GM19099 (cell line): ENCODE measurements around the gene ERICH4.

ENCODE experiments used
- POLR2A ChIP-seq: IDR thresholded peaks from 3 replicates; pipeline ENCODE4 v1.6.1; 2011; ENCODE audit warnings: low read depth; ENCODE audit not compliant: insufficient read length; ENCODE audit errors: extremely low read depth

ERICH4 gene

DNA sequence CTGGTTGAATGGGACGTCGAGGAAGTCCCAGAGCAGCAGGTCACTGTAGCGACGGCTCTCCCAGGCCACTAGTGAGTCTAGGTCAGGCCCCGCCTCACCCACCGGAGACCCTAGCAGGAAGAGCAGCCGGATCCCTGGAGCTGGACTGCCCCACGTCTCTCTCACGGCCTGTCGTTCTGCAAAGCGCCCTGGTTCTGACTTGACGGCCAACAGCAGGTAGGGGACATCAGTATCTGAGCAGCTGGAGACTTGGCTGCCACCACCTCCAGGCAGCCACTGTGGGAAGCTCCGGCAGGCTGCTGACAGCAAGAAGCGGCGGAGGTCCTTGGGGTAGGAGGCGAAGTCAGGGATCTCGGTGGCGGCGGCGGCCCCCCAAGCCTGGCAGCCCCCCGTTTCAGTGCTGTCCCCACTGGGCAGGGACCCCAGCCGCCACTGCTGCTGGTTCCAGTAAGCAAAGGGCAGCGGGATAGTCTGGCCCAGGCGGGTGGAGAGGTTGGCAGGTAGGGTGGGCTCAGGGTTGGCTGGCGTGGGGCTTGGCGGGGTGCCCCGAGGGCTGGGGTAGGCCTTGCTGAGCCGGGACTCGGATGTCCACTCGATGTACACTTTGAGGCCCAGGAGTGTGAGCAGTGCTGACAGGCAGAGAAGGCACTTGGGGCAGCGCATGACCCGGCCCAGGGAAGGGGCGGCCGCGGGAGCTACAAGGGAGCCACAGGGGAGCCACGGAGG, 16.7 kb upstream of the ERICH4 start:
- TF ChIP-seq POLR2A = no peak

DNA sequence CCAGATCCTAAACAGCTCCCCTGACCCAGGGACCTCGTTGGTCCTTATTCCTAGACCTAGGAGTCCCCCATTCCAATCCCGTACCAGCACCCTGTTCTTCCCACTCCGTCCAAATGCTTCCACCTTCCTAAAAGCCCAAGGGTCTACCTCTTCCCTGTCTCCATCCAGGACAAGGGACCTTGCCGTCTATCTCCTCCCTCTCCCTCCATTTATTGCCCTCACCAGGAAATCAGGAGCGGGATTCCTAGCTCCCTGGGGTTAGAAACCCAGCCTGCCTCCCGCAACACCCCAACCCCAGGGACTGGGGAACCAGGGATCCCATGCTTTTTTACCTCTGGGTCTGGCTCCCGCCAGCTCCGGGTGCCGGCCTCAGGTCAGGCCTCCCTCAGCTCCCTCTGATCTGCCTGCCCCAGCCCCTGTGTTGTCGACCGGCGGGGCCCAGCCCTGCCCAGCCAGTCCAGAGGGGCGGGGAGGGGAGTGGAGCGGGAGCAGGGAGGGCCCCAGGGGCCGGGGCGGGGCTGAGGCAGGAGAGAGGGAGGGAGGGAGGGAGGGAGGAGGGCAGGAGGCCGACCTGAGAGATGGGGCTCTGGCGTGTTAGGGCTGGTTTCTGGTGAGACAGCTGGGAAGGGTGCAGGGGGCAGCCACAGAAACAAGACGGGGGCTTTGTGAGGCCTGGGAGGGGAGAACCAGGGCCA, 15.9 kb upstream of the ERICH4 start, which contains the start of gene B3GNT8:
Gene B3GNT8, minus strand, starts transcription at position 423 of the 695 bp plus-strand sequence. CDS start 596 bp downstream, outside the sequence.
- TF ChIP-seq POLR2A = no peak

DNA sequence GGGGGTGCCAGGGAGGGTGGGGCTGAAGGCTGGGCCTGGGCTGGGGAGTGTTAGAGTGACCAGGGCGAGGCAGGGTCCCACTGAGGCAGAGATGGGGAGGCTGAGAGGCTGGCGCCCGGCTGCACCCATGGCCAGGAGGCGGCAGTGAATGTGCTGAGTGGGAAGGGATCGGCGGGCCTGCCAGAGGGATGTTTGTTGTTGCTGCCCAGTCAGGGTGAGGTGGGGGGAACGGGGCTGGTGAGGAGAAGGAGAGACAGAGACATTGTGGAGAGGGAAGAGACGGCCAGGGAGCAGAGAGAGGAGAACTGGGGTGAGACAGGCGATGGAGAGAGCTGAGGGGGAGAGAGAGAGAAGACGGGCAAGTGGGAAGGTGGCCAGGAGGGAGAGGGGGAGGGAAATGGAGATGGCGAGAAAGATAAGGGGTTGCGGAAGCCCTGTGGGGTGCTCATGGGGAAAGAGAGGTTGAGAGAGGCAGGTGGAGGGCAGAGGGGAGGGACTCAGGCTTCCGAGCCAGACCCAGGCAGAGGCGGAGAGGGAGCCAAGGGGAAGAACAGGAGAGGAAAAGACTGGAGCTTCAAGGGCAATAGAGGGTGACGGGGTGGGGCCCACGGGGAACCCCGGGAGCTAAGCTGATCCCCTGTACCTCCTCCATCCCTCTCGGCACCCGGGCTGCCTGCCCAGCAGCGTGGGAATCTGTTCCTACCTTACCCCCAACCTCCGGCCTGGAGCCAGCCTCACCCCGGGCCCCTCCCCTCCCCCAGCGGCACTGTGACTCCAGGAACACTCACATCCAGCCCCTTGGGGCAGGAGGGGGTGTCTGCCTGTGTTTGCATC, 15.1 kb upstream of the ERICH4 start:
- TF ChIP-seq POLR2A = no peak

GRCh38 chr19:41428481-41428859, 14.5 kb upstream of the ERICH4 start:
- no peak for TF ChIP-seq POLR2A

- no peak for TF ChIP-seq POLR2A
Observed at GRCh38 chr19:41430922-41431321, 12.0 kb upstream of the ERICH4 start.

DNA sequence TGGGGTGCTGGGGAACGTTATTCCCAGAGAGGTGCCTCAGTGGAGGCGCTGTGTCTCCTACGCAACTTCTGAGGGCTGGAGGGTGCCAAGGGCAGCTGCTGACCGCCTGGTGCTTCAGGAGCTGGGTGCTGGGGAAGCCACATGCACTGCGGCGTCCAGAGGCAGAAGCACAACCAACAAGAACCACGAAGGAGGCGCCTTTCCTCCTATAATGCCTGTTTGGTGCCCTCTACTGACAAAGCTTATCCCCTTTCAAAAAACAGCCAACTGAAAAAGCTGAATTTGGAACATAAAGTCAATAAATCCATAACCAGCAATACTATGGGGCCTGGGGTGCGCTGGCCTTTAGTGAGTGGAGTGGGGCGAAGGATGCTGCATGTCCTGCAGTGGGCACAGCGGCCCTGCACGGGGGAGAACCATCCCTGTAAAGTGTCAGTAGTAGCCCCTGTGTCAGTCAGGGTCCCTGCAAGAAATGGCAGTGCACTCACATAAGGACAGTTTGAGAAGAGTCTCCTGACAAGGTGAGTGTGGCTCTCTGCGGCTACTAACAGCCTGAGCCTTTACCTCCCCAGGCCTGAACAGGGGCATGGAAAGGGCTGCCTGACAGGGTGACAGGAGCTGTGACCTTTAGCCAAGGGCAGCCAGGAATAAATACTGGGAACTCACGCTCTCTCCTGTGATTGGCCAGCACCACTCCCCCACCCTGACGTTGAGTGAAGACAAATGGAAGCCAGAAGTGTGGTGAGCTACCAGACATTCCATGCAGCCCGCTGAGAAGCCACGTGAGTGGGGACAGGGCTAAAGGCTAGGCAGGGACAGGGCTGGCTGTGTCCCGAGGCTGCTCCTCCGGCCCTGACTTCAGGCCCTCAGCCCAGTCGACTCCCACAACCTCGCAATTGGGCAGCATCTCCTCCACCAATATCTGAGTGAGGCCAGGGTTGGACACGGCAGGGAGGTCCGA, 11.2 kb upstream of the ERICH4 start:
- no peak for TF ChIP-seq POLR2A

DNA sequence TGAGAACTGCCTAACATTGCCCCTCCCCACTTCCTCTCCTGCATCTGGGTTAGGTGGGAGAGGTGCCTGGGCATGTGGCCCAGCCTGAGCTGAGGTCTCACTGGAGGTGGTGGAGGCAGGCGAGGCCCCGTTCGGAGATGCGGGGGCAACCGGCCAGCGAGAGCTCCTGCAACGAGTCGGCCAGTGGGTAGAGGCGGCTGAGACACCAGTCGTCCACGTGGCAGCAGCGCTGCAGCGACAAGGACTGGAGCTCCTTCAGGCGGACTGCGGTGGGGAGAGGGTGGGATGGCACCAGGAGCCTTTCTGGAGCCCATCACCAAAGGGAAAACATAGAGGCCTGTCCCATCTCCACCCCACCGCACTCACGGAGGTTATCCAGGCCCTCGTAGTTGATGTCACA, 9.8 kb upstream of the ERICH4 start:
- TF ChIP-seq POLR2A = no peak

DNA sequence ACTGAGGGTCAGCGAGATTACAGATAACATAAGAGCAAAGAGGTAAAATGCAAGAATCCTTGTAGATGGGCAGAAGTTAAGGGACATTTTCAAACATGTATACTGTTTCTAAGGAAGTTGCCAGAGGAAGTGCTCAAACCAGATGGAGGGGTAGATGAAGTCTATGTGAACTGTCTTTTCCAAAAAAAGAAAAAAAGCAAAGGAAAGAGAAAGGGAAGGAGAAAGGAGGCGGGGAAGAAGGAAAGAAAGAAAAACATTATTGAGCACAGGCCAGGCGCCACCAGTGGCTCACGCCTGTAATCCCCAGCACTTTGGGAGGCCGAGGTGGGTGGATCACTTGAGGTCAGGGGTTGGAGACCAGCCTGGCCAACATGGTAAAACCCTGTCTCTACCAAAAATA, 8.5 kb upstream of the ERICH4 start:
- no peak for TF ChIP-seq POLR2A

DNA sequence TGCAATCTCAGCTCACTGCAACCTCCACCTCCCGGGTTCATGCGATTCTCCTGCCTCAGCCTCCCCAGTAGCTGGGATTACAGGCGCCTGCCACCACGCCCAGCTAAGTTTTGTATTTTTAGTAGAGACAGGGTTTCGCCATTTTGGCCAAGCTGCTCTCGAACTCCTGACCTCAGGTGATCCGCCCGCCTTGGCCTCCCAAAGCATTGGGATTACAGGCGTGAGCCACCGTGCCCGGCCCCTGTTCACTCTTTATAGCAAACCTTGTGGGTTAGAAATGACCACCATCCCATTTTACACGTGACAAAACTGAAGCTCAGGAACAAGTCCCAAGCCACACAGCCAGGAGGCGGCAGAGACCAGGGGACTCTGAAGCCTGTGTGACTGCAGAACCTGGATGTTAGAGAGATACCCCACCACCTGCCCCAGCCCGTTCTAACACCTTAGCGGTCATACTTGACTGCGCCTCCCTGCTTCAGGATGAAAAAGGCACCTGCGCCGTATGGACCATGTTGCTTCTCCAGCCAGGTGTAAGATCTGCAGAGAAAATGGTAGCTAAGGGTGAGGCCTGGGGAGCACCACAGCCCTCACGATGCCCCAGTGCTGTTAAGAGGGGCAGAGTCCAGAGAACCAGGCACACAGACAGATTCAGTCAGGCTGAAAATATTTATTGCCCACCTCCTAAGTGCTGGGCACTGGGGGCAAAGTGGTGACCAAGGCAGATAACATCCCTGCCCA, 6.9 kb upstream of the ERICH4 start:
- no peak for TF ChIP-seq POLR2A

DNA sequence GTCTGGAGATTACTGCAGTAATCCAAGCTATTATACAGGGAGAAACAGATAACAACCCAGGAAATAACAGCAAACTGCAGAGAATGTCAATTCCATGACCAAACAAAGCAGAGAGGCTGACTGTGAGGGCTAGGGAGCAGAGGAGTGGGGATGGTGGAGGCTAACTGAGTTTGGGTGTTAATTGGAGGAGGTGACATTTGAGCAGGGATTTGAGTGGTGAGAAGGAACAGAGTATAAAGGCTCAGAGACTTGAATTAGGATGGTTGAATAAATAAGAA, 6.3 kb upstream of the ERICH4 start:
- TF ChIP-seq POLR2A = no peak

DNA sequence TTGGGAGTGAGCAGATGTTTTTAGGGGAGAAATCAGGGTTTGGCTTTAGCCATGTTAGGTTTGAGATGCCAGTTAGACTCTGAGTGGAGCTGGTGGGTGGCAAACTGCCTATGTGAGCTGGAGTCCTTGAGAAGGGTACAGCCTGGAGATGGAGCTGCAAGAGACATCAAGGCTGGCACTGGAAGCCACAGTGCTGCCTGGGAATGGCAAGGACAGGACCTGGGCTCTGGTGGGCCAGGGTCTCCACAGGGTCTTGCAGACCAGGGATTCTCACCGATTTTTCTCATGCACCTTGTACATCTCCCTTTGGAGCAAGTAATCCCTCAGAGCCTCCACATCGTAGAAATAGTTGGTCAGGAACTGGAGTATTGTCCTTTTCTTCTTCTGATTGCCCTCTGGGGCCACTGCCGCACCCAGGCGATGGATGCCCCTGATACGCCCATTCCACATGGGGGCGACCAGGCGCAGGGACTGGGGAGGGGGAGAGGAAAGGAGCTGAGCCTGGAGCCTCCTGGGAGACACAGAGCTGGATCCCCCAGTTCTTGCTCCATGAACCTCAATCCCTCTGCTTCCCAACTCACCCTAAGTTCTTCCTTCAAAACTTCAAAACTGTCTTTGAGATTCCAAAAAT, 4.9 kb upstream of the ERICH4 start:
- TF ChIP-seq POLR2A = no peak

DNA sequence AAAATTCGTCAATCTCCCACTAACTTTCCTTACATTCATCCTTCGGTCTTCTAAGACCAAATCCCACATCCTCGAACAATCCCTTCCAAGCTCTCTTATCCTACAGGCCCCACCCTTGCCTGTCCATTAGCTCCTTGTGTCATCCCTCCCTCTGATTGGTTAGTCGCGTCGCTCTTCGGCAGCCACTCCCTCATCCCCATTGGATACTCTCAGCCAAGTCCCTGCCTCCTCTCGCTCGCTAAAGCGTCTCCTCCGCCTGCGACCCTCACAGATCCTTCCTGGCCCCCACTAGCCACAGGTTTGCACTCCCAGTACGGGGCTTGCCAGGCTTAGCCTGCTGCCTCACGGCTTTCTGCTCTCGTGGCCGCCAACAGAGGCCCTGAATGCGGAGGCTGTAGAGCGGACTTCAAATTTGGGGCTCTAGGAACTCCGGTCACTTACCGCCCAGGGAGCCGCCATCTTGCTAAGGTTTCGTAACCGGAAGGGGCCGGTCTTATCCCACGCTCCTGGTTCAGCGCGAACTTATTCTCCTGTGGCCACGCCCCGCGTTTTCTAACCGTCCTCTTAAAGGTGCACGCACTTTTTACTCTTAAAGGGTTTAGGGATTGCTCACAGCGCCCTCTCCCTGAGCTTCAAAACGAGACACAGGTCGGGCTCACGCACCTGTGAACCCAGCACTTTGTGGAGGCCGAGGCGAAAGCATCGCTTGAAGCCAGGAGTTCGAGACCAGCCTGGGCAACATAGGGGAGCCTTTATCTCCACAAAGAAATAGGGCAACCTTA, 3.3 kb upstream of the ERICH4 start, which contains the start of gene DMAC2:
Gene DMAC2, minus strand, starts transcription at position 472 of the 782 bp plus-strand sequence. Its CDS starts 13 bp downstream, at position 459.
- peak; percentile 83 for TF ChIP-seq POLR2A

DNA sequence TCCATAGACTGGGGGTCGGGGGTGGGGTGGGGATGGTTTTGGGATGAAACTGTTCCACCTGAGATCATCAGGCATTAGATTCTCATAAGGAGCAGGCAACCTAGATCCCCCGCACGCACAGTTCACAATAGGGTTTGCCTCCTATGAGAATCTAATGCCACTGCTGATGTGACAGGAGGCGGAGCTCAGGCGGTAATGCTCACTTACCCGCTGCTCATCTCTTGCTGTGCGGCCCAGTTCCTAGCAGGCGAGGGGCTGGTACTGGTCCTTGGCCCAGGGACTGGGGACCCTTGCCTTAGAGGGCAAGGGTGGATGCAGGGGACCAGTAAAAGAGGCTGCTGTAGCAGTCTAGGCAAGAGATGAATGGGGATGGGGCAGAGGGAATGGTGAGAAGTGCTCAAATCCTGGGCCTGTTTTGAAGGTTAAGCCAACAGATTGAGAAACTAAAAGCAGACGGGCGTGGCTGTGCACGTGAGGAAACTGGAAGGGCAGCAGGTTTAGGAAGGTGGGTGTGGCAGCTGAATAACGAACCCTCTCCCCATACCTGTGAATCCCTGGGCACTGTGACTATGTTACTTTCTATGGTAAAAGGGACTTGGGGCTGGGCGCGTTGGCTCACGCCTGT, 1.5 kb upstream of the ERICH4 start:
- TF ChIP-seq POLR2A = no peak
